OCI-LY1 (cell line): ENCODE results near the gene ZC2HC1C.

Experiments used
- EZH2 ChIP-seq: fragments of 200-600 bp; sonication (generic), shearing (Covaris generic); IDR thresholded peaks from 2 replicates; pipeline ENCODE4 v1.8.0; 2017; ENCODE audit warnings: borderline replicate concordance, mixed run types, mild to moderate bottlenecking, antibody characterized with exemption, low read length, moderate library complexity, mixed read lengths
- TF ChIP-seq, protein P1 (sequence below): fragments of 200-600 bp; sonication (generic), shearing (Covaris generic); IDR thresholded peaks from 2 replicates; pipeline ENCODE4 v1.5.1; 2017; ENCODE audit warnings: mild to moderate bottlenecking, antibody characterized with exemption, low read length, moderate library complexity, mixed read lengths

DNA sequence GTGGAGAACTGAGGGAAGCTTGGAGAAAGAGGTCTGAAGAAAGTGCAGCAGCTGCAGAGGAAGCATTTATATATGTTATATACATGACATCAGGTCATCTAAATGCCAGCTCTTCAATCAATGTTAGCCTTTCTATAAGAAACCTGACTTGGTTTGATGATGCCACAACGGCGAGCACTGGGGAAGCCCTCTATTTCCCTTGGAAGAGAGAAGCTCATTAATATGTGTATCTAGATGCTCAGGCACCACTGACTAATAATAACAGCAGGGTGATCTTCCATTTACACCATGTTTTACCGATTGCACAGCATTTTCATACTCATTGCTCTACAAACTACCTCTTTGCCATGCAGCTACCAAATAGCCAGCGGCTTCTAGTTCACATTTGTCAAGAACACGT lies 6.4 kb upstream of the ZC2HC1C start:
- TF ChIP-seq, protein P1, sequence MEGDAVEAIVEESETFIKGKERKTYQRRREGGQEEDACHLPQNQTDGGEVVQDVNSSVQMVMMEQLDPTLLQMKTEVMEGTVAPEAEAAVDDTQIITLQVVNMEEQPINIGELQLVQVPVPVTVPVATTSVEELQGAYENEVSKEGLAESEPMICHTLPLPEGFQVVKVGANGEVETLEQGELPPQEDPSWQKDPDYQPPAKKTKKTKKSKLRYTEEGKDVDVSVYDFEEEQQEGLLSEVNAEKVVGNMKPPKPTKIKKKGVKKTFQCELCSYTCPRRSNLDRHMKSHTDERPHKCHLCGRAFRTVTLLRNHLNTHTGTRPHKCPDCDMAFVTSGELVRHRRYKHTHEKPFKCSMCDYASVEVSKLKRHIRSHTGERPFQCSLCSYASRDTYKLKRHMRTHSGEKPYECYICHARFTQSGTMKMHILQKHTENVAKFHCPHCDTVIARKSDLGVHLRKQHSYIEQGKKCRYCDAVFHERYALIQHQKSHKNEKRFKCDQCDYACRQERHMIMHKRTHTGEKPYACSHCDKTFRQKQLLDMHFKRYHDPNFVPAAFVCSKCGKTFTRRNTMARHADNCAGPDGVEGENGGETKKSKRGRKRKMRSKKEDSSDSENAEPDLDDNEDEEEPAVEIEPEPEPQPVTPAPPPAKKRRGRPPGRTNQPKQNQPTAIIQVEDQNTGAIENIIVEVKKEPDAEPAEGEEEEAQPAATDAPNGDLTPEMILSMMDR = no peak
- TF ChIP-seq EZH2 = no peak
